Pons (tissue), 1 donor: ENCODE data around the gene KRT2.
"Not testable (repeated sequence)": the region's sequence is repeated elsewhere in the genome, so short reads cannot be mapped to it uniquely, and the experiment has no call there.

Source experiments
- DNase-seq: peaks from one replicate; pipeline ENCODE4 v3.0.0-alpha.2; 2016; ENCODE audit warnings: low spot score

The KRT2 gene

GRCh38 chr12:52684431-52684830, 32.4 kb upstream of the KRT2 start:
- no peak for DNase-seq

GRCh38 chr12:52683575-52684300, 31.7 kb upstream of the KRT2 start:
- no peak for DNase-seq

- DNase-seq, result no peak
These were observed 31.0 kb upstream of the KRT2 start for GRCh38 chr12:52682938-52683574.

- DNase-seq, result no peak
These were observed 30.3 kb upstream of the KRT2 start for GRCh38 chr12:52682381-52682660.

GRCh38 chr12:52681526-52682380, 29.7 kb upstream of the KRT2 start:
- DNase-seq, result no peak

GRCh38 chr12:52680363-52680762, 28.4 kb upstream of the KRT2 start, which contains the start of gene KRT1:
Gene KRT1, minus strand, starts transcription at chr12:52680407. Its CDS starts 59 bp downstream, at chr12:52680348.
- DNase-seq, result no peak

- DNase-seq, result no peak
These were observed 27.9 kb upstream of the KRT2 start for GRCh38 chr12:52679875-52680274.

- no peak for DNase-seq
These were observed 25.7 kb upstream of the KRT2 start for GRCh38 chr12:52677671-52678070.

GRCh38 chr12:52677126-52677525, 25.1 kb upstream of the KRT2 start:
- no peak for DNase-seq

GRCh38 chr12:52676163-52676562, 24.2 kb upstream of the KRT2 start:
- DNase-seq, result no peak

GRCh38 chr12:52675301-52675701, 23.3 kb upstream of the KRT2 start:
- DNase-seq, result no peak

GRCh38 chr12:52674433-52674775, 22.4 kb upstream of the KRT2 start:
- no peak for DNase-seq

- no peak for DNase-seq
These were observed 21.9 kb upstream of the KRT2 start for GRCh38 chr12:52673713-52674432.

GRCh38 chr12:52673217-52673616, 21.2 kb upstream of the KRT2 start:
- peak; percentile 18 for DNase-seq

- DNase-seq, result no peak
These were observed 20.4 kb upstream of the KRT2 start for GRCh38 chr12:52672321-52672933.

GRCh38 chr12:52670961-52671360, 18.9 kb upstream of the KRT2 start:
- no peak for DNase-seq

- DNase-seq, result no peak
These were observed 18.5 kb upstream of the KRT2 start for GRCh38 chr12:52670506-52670905.

- DNase-seq, result not testable (repeated sequence)
These were observed 17.9 kb upstream of the KRT2 start for GRCh38 chr12:52669941-52670340.

GRCh38 chr12:52669426-52669825, 17.4 kb upstream of the KRT2 start:
- DNase-seq, result no peak

GRCh38 chr12:52667931-52668330, 15.9 kb upstream of the KRT2 start:
- no peak for DNase-seq

GRCh38 chr12:52667509-52667908, 15.5 kb upstream of the KRT2 start:
- DNase-seq, result no peak

GRCh38 chr12:52666471-52666870, 14.5 kb upstream of the KRT2 start:
- no peak for DNase-seq
